GM19240 (cell line): Measurements from ENCODE around the gene NR4A3.
A peak's percentile ranks its signal among the peaks of the same experiment; 100 is the strongest.

Source experiments
- DNase-seq: peaks from one replicate; pipeline ENCODE4 v3.0.0; 2011; ENCODE audit warnings: low spot score; ENCODE audit not compliant: insufficient read length

NR4A3 gene

DNA sequence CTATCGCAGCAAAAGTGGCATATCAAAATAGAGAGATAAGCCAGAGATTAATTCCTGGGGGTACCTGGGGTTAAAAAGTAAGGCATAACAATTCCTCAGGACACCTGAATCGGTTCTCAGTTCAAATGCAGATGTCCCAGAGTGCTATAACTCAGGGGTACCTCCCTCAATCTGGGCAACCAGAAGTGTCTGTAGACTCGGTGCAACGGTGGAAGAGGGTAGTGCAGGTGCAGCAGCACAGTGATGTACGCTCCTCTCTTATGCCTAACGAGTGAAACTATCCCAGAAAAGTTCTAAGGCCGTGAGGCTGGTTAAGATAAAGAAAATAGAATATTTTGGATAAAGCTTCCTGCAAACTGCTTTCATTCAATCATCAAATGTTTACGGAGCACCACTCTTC lies 7.9 kb upstream of the NR4A3 start:
- no peak for DNase-seq

DNA sequence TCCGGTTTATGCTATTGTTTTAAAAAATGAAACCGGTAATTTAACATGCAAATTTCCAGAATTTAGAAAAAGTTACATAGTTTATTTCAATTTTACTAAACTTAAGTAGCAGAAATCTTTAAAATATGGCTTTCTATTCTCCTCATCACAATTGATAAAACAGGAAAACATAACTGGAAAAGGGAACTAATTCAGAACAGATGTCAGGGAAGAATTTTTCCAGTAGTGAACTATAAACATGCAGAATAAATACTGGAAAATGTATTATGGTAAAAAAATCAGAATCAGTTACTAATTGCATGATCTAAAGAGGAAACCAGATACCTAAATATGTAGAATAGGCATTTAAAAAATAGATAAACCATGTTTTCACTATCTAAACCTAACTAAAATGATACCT lies 7.3 kb upstream of the NR4A3 start:
- DNase-seq: no peak

DNA sequence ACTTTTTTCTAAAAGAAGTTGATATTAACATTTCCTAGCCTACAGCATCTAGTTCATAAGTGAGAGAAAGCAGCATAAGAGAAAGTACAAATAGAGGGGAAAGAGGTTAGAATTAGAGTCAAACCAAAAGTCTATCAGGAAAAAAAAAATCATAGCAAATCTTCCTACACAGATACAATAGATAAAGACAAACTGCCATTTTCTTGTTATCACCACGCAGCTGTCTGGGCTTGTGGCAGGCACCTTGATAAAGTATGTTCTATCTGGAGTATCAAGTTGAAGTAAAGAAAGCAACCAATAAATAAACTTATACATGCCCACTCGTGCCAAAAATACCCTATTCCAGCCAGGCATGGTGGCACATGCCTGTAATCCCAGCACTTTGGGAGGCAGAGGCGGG lies 5.3 kb upstream of the NR4A3 start:
- no peak for DNase-seq

DNA sequence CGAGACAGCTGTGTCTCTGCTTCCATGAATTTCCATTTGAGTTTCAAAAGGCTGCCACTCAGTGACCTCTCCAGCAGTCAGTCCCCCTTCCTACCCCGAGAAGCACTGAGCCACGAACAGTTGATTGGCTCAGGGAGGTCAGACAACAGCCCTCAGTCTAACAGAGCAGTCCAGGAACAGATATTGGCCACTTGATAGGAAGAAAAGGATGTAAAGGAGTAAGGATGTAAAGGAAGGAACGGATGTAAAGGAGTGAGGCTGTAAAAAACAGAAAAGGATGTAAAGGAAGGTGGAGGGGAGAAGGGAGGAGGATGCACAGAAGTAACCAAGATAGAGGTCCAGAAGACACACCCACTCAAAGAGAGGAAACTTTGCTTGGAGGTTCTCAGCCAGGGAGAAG lies 3.2 kb upstream of the NR4A3 start:
- DNase-seq: no peak

DNA sequence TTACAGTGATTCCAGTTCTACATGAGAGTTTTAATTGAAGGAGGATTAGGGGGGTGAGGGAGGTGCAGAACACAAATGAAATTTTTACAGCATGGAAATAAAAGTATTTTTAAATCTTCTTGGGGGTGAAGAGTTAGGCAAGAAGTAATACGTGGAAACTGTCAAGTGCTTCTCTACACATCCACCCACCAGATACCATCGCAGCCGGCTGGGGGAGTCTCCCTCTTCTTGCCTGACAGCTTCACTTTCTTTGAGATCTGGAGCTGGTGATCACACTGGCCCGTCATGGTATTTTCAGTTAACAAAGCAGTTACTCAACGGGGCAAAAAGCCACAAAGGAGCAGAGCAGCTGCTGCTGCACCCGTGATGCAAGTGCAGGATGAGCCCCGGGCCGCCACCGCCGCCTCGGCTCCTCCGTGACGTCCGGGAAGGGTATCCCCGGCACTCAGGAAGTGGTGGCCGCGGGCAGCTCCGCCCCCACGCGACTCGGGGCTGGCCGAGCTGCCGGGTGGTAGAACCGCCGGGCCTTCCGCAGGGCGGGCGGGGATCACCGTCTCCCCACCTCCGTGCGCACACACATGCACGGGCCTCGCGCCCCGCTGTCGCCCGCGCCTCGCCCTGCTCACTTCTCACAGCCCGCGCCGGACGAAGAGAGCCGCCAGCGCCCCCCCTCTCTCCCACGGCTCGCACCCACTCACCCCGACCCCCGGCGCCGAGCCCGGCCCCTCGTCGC lies 2.4 kb upstream of the NR4A3 start:
- peak; percentile 64 for DNase-seq

DNA sequence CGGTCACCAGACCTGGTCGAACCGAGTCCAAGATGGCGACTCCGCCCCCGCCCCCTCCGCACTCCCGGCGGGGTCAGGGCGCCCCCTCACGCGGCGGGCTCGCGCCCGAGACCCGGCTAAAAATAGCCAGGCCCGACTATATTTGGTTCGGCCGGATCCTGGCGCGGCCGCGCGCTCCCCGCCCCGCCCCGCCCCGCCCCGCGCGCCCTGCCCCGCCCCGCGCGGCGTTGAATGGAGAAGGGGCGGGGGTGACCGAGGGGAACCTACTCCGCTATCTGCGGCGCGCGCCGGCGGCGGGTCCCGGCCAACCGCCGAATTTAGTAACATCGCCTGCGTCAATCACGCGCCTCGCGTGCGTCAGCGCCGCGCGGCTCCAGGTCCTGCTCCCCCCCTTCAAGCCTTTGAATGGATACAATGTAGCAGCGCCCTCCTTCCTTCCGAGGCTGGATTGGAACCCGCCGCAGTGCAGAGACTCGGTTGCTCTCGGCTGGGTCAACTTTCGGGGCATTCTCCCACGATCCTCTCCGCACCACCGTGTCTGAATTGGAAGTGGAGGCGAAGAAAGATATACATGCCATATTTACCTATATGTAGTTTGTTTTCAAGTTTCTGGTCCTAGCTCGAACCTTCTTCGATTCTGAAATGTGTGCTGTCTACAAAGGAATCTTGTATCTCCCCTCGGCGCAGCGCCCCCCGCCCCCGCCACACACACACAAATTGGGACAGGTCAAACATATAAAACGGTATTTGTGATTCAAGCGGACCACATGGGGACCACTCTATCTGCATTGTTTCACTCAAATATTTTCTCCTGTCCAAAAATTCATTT lies 1.6 kb upstream of the NR4A3 start:
- peak; percentile 68 for DNase-seq

DNA sequence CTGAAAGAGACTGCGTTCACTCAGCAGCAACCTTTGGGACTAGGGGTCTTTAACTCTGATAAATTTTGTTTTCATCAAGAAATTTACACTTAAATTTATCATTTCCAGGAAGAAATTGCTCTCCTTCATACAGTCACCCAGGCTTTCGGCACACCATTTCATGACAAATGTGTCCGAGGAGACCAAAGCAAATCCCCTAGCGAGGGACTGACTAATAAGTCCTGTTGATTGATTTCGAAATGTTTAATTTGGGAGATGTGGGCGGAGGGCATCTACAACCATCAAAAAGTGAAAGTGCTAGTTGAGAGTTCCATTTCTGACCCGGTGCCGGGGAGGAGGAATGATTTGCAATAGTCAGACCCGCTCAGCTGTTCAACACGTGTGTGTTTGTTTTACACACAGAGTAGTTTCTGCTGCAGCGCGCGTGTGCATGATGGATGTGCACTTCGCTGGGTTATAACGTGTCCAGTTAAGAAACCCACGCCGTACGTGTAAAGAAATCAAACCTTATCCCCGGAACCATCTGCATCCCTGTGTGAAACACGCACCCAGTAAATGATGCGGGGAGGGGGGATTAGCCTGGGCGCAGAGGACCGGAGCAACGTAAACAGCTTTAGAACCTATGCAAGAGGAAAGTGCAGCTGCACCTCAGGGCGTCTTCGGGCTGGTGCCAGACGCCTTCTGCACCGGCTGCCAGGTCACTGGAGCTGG lies 845 bp upstream of the NR4A3 start:
- DNase-seq: peak; percentile 9

DNA sequence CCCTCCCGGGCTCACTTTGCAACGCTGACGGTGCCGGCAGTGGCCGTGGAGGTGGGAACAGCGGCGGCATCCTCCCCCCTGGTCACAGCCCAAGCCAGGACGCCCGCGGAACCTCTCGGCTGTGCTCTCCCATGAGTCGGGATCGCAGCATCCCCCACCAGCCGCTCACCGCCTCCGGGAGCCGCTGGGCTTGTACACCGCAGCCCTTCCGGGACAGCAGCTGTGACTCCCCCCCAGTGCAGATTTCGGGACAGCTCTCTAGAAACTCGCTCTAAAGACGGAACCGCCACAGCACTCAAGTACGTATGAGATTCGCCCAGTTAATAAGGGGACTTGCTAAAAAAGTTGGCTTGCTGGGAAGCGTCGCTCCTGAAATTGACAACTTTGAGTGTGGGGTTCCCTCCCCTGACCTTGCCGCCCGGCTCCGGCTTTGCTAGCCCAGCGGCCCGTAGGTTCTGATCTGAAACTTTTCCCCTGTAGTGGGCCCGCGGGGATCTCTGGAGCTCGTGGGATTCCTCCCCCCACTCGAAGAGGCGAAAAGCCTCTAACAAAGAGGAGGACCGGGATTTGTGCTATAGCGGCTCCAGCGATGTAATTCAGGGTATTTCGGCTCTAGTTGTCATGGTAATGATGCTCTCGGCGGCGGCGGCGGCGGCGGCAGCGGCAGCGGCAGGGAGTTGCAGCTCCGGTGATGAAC lies 572 bp downstream of the NR4A3 start:
- no peak for DNase-seq

DNA sequence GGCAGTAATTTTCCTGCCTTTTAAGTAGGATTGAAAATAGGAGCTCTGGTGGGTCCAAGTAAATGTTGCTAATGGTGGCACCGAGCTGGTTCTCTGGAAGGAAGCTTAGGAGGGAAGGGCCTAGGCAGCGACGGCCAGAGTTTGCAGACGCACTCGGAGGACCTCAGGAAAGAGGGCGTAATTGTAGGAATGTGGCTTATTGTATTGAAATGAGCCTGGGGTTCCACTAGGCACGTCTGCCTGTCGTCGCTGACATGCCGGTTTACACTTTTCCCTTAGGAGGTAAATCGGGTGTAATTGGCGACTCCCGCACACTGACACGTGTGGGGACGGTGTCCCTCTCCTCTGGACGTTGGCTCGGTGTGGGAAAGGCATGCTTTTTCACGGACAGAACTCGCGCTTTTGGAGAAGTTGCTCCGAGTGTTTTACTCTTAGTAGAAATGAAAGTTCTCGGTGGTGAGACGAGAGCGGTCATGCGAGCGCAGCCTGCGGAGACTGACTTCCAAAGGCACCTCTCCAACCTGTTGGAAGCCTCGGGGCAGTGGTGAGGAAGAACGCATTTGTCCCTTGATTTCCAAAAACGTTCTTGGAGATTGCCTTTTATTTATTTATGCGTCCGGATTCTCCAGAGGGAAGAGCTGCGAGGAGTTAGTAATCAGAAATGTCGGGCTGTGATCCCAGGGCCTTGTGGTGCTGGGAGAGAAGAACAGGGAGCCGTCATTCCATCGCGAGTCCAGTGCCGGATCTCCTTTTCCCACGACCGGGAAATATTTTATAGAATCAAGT lies 1.3 kb downstream of the NR4A3 start:
- DNase-seq: no peak

DNA sequence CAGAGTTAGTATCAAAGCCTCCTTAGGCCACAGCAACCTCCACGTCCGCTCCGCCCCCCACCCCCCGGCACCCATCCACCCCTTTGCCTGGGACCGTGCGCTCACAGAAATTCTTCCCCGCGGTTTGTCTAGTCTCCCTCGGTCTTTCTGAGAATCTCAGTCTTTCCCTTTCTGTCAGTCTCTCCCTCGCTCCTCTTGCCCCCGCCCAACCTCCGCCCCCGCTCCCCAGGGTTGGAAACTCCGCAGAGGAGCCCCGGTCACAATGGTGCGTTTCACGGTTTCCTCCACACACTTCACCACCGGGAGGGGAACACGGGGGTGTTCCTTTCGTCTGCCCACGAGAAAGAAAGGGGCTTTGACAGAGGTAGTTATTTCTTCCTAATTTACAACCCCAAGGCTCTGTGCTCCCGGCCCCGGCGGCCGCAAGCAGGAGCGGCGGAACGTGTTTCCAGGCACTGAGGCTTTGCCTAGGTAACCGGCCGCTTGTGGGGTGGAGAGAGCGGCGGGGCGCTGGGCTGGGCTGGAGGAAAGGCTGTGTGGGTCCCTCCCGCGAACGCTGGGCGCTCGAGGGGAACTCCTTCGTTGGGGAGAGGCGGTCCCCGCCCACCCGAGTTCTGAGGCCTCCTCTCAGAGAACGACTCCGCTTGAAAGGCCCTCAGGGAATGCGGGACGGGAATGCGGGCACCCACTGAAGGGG lies 2.1 kb downstream of the NR4A3 start:
- DNase-seq: peak; percentile 25

DNA sequence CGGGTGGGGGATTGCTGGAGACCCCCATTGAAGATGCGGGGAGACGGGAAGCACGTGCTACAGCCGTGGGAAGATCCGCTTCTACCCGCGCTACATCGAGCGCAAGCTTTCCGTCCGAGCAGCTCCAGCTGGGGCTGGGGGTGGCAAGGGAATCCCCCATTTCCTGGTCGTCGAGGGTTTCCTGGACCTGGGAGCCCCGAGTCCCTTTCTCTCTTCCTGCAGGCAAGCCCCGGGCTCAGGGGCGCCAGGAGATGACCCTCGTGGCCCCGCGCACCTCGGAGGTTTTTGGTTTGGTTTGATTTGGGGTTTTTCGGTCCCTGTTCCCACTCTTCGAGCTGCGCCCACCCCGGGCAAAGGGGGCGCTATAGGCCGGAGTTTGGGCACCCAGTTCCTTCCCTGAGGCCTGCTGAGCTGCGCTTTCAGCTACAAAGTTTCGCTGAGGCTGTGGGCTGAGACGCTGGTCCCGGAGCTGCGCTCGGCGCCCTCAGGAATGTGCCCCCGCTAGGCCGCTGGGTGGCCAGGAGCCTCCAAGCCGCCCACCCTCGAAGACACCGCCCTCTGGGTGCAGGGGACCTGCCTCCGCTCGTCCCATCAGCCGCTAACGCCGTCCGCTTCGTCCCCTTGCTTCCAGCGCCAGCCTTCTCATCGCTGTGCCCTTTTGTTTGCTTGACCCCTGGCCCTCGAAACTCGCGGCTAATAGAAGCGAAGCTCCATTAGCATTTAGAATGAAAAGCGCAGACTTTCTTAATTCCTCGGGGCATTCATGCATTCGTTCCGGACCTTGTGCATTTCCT lies 2.9 kb downstream of the NR4A3 start:
- peak; percentile 76 for DNase-seq

DNA sequence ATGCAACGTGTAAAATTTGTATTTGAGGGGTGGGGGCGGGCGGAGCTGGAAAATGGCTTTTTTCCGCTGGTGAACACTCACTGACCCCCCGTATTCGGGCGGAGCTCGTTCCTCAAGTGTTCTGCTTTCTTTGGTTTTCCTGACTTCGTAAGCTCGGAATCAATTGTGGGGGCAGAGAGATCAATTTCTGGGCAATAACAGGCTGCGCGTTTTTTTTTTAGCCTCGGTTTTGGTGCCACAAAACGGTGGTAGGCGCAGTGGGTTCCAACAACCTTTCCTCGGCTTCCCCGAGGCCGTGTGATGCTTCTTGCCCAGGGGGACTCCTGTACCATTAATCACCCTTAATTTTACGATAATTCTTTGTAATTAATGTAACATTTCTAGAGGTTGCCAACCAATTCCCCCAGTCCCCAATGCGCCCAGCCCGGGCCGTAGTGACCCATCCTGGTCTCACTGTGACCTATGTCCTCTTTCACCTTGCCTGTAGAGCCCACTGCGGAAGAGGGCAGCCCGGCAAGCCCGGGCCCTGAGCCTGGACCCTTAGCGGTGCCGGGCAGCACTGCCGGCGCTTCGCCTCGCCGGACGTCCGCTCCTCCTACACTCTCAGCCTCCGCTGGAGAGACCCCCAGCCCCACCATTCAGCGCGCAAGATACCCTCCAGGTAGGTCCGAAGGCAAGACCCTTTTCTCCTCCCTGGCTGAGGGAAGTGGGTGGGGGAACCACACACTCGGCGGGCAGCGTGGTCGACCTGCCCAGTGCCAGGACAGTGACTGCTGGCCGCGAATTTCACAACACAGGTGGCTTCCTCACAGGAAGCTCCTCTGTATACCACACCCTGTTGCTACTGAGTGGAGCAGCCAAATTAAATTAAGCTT lies 3.7 kb downstream of the NR4A3 start:
- DNase-seq: no peak

DNA sequence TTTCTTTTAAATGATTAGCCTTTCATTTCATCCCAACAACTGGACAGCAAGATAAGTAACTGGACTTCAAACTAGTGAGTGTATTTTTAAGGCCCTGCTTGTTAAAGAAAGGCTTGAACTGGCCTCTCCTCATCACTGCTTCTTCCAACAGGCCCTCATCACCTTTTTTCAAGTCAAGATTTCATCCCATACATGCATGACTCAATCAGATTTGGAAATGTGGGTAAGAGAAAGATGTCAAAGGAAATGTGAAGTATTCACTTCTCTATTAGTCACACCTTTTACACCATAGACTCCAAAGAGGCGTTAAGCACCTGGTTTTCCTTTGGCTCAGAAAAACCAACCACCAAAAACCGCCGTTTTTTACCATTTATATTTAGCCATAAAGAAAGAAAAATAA lies 4.9 kb downstream of the NR4A3 start:
- no peak for DNase-seq

DNA sequence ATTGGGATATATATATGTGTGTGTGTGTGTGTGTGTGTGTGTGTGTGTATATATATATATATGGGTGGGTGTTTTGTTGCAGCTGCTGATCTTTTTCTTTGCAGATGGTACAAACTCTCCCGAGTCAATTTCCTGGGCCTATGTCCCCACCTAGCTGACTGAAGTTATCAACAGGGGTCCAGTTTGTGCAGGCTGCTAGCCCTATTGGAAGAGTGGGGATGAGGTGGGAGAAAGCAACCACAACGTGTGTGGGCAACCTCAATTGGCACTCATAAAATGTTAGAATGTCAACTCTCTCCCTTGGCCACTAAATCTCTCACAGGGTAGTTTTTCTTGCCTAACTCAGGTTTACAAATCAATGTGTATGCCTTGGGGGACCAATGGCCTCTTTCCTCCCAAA lies 5.6 kb downstream of the NR4A3 start:
- no peak for DNase-seq

DNA sequence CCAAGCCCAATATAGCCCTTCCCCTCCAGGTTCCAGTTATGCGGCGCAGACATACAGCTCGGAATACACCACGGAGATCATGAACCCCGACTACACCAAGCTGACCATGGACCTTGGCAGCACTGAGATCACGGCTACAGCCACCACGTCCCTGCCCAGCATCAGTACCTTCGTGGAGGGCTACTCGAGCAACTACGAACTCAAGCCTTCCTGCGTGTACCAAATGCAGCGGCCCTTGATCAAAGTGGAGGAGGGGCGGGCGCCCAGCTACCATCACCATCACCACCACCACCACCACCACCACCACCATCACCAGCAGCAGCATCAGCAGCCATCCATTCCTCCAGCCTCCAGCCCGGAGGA lies 6.3 kb downstream of the NR4A3 start:
- no peak for DNase-seq

DNA sequence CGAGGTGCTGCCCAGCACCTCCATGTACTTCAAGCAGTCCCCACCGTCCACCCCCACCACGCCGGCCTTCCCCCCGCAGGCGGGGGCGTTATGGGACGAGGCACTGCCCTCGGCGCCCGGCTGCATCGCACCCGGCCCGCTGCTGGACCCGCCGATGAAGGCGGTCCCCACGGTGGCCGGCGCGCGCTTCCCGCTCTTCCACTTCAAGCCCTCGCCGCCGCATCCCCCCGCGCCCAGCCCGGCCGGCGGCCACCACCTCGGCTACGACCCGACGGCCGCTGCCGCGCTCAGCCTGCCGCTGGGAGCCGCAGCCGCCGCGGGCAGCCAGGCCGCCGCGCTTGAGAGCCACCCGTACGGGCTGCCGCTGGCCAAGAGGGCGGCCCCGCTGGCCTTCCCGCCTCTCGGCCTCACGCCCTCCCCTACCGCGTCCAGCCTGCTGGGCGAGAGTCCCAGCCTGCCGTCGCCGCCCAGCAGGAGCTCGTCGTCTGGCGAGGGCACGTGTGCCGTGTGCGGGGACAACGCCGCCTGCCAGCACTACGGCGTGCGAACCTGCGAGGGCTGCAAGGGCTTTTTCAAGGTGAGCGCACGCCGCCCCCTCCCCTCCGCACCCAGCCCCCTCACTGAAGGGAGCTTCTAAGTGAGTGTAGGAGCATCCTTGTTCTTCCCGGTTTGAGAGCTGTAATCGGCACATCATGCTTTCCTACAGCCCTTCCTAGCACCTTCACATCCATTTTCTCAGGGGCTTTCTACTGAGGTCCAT lies 6.9 kb downstream of the NR4A3 start:
- no peak for DNase-seq

DNA sequence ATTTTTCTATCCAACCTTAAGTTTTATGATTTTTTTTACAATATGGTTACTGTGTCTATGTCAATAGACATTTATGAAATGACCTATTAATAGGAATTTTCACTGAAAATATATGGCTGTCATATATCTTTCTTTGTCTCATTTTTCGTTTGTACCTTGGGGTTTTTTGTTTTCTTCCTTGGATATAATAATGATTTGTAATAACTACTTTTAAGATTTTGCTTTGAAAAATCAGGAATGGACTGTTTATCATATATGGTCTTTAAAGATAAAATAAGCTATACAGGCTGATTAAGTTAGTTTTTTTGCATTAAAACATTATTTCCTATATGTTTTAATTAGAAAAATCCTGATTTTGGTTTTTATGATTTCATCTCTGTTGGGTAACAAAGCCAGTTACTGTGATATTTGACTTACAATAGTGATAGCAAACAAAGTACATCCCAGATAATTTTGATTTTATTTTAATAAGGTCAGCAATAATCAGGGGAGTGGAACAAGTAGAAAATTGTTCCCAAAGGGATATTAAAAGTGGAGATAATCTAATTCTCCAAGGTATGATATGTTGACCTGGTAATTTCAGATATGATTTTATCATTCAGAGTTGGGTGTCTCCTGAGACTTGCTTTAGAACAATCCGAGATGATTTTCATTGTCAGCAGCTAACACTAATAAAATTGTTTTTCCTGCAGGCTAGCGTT lies 10.3 kb downstream of the NR4A3 start:
- no peak for DNase-seq
